Endodermal cell (in vitro differentiated cells): ENCODE measurements around the gene PTOV1. TPM values are rescaled to one million over a fixed set of nuclear protein-coding genes. Genes with fewer than 3 reads are reported as not detected.

Experiments used
- DNase-seq: peaks from one replicate; pipeline ENCODE4 v3.0.0-alpha.2; 2017
- H3K27ac ChIP-seq: 2 replicates; pipeline ENCODE4 v1.5.1; 2013; ENCODE audit warnings: mild to moderate bottlenecking, low read depth, low read length, moderate library complexity
- H3K27me3 ChIP-seq: 2 replicates; pipeline ENCODE4 v1.6.1; 2013; ENCODE audit warnings: mild to moderate bottlenecking, low read length, moderate library complexity; ENCODE audit not compliant: insufficient read depth, control insufficient read depth, poor library complexity, severe bottlenecking
- H3K36me3 ChIP-seq: 2 replicates; pipeline ENCODE4 v1.7.0; 2013; ENCODE audit warnings: mild to moderate bottlenecking, low read length, moderate library complexity; ENCODE audit not compliant: control insufficient read depth, insufficient read depth
- H3K4me1 ChIP-seq: one replicate; pipeline ENCODE4 v1.7.0; 2013; ENCODE audit warnings: low read length; ENCODE audit not compliant: control insufficient read depth, insufficient read depth
- H3K4me3 ChIP-seq: 2 replicates; pipeline ENCODE4 v1.5.1; 2013; ENCODE audit warnings: mild to moderate bottlenecking, low read length, moderate library complexity
- H3K9ac ChIP-seq: 2 replicates; pipeline ENCODE4 v1.6.1; 2013; ENCODE audit warnings: mild to moderate bottlenecking, low read length, moderate library complexity; ENCODE audit not compliant: poor library complexity, severe bottlenecking; ENCODE audit errors: extremely low read depth
- H3K9me3 ChIP-seq: 2 replicates; pipeline ENCODE4 v1.6.1; 2013; ENCODE audit warnings: mild to moderate bottlenecking, low read length, moderate library complexity; ENCODE audit not compliant: control insufficient read depth
- H3K27ac Mint-ChIP-seq: 2 replicates; pipeline ENCODE4 v1.8.0; 2020; ENCODE audit warnings: mixed read lengths
- H3K27me3 Mint-ChIP-seq: 2 replicates; pipeline ENCODE4 v1.8.0; 2021; ENCODE audit warnings: mild to moderate bottlenecking, mixed read lengths; ENCODE audit not compliant: insufficient read depth
- H3K36me3 Mint-ChIP-seq: 2 replicates; pipeline ENCODE4 v1.8.0; 2020; ENCODE audit warnings: low read depth, mixed read lengths
- H3K4me1 Mint-ChIP-seq: 2 replicates; pipeline ENCODE4 v1.8.0; 2020; ENCODE audit warnings: mixed read lengths
- H3K4me3 Mint-ChIP-seq: 2 replicates; pipeline ENCODE4 v1.8.0; 2020; ENCODE audit warnings: mild to moderate bottlenecking, moderate library complexity, mixed read lengths
- H3K9me3 Mint-ChIP-seq: 2 replicates; pipeline ENCODE4 v1.8.0; 2020; ENCODE audit warnings: mild to moderate bottlenecking, mixed read lengths
- CTCF ChIP-seq: fragments of 200-600 bp; sonication (generic); conservative IDR thresholded peaks from 2 replicates; pipeline ENCODE4 v1.5.0; 2021; ENCODE audit warnings: antibody characterized with exemption, mild to moderate bottlenecking
- WGBS, 2 experiments: methylation state at CpG; one replicate each; pipeline versions ENCODE4 v1.1.5 to v1.1.7; 2013; ENCODE audit warnings: missing lambda C conversion rate in 2 of 2, mixed read lengths in 1 of 2; ENCODE audit not compliant: insufficient coverage in 1 of 2, insufficient read length in 1 of 2; 5-methylcytosine and 5-hydroxymethylcytosine counted together
- total RNA-seq, 2 donors: library from RNA; stranded (reverse); fragmentation: NEBNext Ultra II Directional in 1 of 2; extraction: Animal tissue kit (Norgen Biotek cat#: 25700) in 1 of 2; gene quantifications; 2 replicates in 1 of 2; 3 replicates in 1 of 2; pipeline ENCODE4 v1.2.1, GENCODE V29; 2021

Gene PTOV1
- total RNA-seq, 2 donors from 2014 or later, result 279 to 287 TPM

- Histone ChIP-seq H3K27me3 (no peaks in the 10 kb centered on the region), H3K36me3 (peaks cover 57% of the 10 kb centered on the region), H3K4me1 (no peaks in the 10 kb centered on the region), H3K9me3 (no peaks in the 10 kb centered on the region), H3K4me3 (no peak overlapping the region), H3K27ac (no peak overlapping the region), H3K9ac (no peak overlapping the region)
- no peak for TF ChIP-seq CTCF
- H3K4me3 Mint-ChIP-seq, result no peak overlapping the region
- H3K27ac Mint-ChIP-seq, result no peak overlapping the region
- 95 to 100% methylated on average over 6 to 14 of the region's 14 CpGs for WGBS, 2 experiments
- H3K9me3 Mint-ChIP-seq, result no peaks in the 10 kb centered on the region
- no peaks in the 10 kb centered on the region for H3K27me3 Mint-ChIP-seq
- no peak for DNase-seq
- H3K36me3 Mint-ChIP-seq, result peaks cover 69% of the 10 kb centered on the region
- H3K4me1 Mint-ChIP-seq, result peaks cover 3% of the 10 kb centered on the region
Measured at GRCh38 chr19:49882643-49883042, 31.7 kb downstream of the PTOV1 start.

- no peak overlapping the region for H3K4me3 ChIP-seq
- peaks cover 57% of the 10 kb centered on the region for H3K36me3 ChIP-seq
- Mint-ChIP-seq H3K4me3 (no peak overlapping the region), H3K27me3 (no peaks in the 10 kb centered on the region), H3K36me3 (peaks cover 67% of the 10 kb centered on the region), H3K4me1 (peaks cover 2% of the 10 kb centered on the region), H3K9me3 (no peaks in the 10 kb centered on the region), H3K27ac (no peak overlapping the region)
- 94 to 97% methylated on average over 4 to 5 of the region's 5 CpGs for WGBS, 2 experiments
- DNase-seq, result no peak
- no peaks in the 10 kb centered on the region for H3K27me3 ChIP-seq
- H3K4me1 ChIP-seq, result no peaks in the 10 kb centered on the region
- H3K9ac ChIP-seq, result no peak overlapping the region
- TF ChIP-seq CTCF, result no peak
- no peaks in the 10 kb centered on the region for H3K9me3 ChIP-seq
- no peak overlapping the region for H3K27ac ChIP-seq
Measured at GRCh38 chr19:49883094-49883493, 32.1 kb downstream of the PTOV1 start.

GRCh38 chr19:49884109-49884508, 33.1 kb downstream of the PTOV1 start:
- H3K36me3 Mint-ChIP-seq, result peaks cover 66% of the 10 kb centered on the region
- H3K4me1 ChIP-seq, result no peaks in the 10 kb centered on the region
- no peaks in the 10 kb centered on the region for H3K9me3 Mint-ChIP-seq

More at GRCh38 chr19:49884109-49884508, 33.1 kb downstream of the PTOV1 start:
- no peaks in the 10 kb centered on the region for H3K9me3 ChIP-seq
- no peaks in the 10 kb centered on the region for H3K27me3 ChIP-seq
- Mint-ChIP-seq H3K27me3 (peaks cover 3% of the 10 kb centered on the region), H3K4me3 (no peak overlapping the region), H3K4me1 (no peaks in the 10 kb centered on the region), H3K27ac (no peak overlapping the region)
- H3K4me3 ChIP-seq, result no peak overlapping the region
- no peak overlapping the region for H3K27ac ChIP-seq
- peaks cover 53% of the 10 kb centered on the region for H3K36me3 ChIP-seq
- TF ChIP-seq CTCF, result no peak
- 92 to 94% methylated on average over 14 to 18 of the region's 18 CpGs for WGBS, 2 experiments
- H3K9ac ChIP-seq, result no peak overlapping the region
- no peak for DNase-seq
